Renal pelvis (tissue), 4 donors: Measurements from ENCODE around the gene ARHGAP10. TPM values are rescaled to one million over a fixed set of nuclear protein-coding genes. Genes with fewer than 3 reads are reported as not detected.

Experiments
- DNase-seq: peaks from one replicate; pipeline ENCODE4 v3.0.0-alpha.2; 2013
- polyA plus RNA-seq, 3 donors: library from polyadenylated mRNA; unstranded; fragments of 120-200 nt; gene quantifications; one replicate each; pipeline ENCODE4 v1.2.1, GENCODE V29; 2013; ENCODE audit not compliant: insufficient read length in 3 of 3

The ARHGAP10 gene
- polyA plus RNA-seq, 3 donors: 19.1 to 20.2 (median 20.1) TPM

DNA sequence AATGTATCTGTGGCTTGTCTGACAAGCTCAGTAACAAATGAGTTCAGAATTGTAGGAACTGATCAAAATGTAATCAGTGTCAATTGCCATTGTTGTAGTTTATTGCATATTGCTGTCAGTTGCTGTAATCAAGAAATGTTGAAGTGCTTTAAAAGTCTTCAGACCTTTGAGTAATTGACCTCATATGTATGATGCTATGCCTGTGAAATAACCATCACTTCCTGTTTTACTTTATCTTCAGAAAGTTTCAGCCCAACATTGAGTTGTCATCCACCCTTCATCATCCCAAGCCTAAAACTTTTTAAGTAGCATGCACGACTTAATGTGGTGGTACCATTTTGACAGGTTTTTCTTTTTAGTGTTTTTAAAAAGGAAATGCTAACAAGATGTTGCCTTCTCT is 212.4 kb downstream of the ARHGAP10 start:
- no peak for DNase-seq

DNA sequence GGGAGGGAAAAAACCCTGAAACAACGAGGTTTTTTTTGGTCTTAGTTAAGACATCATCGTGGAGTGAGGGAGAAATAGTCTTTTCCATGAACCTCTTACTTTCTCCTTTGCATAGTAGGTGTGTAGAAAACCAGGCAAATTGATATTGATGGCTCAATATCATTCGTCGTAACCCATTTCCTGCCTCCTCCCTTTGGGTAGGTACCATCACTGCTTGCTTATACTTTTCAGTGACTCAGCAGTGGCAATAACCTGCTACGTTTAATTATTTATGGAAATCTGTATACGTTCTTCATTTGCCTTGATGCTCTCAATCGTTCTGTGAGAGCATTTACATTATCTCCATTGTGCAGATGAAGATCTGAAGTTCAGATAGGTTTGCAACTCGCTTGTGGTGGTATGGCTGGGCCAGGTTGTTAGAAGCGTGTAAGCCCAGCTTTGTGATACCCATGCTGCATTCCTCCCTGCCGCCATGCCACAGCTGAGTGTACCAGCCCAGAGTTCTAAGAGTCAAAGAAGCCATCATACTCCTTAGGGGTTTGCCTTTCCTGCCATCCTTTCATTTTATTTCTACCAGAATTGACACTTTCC is 212.9 kb downstream of the ARHGAP10 start:
- DNase-seq: no peak

DNA sequence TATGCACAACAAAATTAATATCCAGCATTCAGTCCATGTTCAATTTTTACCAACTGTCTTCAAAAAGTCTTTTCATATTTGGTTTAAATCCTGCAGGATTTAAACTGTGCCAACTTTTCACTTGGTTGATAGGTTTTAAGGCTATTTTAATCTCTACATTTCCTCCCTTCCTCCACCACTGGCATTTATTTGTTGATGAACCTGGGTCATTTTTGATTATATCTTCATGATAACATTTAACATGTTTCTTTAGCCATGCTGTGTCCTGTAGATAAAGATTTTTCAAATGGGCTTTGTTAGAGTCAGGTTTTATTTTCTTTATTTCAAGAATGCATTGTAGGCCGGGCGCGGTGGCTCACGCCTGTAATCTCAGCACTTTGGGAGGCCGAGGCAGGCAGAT is 216.4 kb downstream of the ARHGAP10 start:
- DNase-seq: no peak

DNA sequence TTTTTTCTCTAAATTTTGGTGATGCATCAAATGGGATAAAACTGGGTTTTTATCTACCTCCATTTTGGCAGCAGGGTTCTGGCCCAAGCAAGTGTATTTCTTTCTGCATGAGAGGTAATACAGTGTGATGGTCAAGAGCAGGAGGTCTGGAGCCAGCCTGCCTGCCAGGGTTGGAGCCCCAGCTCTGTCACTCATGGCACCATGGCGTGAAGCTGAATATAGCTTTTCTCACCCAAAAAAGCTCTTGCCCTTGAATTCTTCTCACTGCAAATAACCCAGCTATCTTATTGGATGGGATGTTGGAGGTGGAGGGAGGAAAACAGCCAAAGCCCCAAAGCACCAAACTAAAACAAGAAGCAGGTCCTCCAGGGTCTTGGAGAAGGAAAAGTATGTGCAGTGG is 218.4 kb downstream of the ARHGAP10 start:
- no peak for DNase-seq

DNA sequence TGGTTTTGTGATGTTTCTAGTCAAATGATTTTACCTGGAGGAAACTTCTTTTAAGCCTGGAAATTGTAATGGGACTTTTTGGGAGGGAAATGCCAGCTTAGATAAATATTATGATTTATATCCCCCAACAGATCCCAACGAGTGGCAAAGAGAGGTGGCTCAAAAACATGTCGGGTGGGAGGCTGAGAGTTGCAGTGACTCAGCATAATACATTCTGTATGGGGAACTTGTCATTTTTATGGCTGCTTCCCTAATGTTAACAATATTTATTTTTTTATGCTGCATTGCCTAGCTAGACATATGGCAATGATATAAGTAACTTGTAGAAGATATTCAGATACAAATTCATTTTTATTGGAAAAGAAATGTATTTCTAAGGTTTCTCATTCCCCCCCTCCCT is 219.0 kb downstream of the ARHGAP10 start:
- DNase-seq: no peak

DNA sequence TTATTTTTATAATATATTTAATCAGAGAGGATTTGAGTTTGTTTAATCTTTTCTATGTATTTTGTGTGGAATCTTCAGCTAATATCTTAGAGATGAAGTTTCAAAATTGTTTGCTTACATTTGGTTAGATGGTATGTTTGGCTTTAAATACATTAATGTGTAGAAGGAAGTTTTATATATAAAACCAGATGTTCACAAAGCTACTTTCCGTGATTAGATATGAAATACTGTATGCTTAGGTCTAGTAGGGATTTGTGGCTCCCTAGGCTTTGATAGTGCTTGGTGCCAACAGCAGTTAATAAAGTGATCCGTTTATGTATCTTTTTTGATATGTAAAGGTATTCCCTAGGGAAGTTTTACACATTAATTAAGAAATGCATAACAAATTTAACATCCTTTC is 223.0 kb downstream of the ARHGAP10 start:
- DNase-seq: no peak

DNA sequence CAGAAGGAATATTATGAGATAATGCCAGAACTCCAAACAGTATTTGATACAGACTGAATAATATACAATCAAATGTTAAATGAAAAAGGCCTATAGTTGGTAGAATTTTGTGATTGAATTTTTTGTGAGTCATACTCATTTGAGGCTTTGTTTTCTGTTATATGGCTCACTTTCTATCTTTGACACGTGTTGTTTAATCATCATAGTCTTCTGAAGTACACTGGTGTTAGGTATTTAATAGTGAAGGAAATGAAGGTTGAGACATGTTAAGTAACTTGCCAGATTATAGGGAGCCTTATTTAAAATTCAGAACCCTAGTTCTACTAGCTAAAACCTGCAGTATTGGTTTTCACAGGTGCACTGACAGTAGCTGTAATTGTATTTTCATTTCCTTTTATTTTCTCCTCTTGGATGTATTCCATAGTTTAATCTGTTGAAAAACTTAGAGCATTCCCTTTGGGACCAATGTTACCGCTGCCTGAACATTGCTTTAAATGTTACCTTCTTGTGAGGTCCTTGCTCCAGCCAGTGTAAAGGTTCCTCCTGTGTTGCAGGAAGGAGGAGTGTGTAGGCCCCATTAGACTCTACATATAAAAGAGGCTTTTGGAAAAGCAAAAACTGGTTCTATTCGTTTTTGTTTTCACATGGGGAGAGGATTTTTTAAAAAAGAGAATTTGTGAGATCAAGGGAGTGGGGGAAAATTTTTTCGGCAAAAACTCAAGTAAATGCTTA is 224.1 kb downstream of the ARHGAP10 start:
- DNase-seq: no peak

DNA sequence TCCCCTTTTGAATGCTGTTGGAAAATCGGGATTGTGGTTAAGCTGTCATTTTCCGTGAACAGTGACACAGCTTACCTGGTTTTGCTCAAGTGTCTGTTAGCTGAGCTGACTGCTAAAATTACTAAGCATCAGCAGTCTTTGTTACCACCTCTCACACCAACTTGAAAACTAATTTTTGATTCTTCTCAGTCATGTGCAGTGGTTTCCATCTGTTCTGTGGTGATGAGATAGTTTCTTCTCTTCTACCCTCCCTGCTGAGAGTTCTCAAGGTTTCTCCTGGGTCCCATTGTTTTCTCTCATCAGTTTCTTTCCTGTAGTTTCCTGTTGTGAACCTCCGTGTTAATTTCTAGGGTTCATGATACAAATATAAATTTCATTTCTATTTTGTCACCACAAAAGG is 225.6 kb downstream of the ARHGAP10 start:
- DNase-seq: no peak

DNA sequence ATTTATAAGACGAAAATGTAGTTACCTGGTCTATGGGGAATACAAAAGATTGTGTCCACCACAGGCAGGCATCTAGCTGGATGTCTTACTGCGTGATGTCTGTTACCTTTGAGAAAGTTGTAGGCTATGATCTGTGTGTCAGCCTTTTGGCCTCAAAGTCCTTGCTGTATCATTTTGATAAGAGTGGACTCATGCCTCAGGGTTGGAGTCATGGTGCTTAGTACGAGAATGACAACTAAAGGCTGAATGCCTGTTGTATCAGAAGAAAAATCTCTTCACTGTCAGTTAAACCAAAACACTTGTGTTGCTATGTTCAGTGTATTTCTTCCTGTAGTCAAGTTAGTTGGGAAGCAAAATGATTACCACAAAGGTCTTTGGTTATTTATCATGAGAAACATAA is 226.2 kb downstream of the ARHGAP10 start:
- DNase-seq: no peak

DNA sequence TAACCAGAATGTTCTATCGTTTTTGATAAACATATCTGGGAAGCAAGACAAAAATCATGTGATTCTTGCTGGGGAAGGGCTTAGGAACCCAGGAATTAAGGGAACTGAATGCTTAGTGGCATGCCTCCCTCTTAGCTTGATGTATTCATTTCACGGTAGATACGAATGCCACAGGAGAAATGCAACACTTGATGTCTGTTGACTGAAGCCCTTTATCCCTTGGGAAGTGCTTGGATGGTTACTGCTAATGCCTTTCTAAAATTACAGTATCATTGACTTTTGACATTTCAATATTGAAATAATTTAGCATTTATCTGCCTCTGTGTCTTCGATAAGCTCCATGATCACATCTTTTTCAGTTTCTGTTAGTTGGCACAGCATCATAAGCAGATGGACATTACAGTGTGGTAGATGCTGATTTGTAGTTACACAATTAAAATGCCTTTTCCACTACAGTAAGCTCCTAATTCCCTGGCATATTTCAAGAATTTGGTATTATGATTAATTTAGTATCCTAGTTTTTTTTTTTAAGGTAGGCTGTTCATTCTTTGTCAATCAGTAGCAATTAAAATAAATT is 226.7 kb downstream of the ARHGAP10 start:
- no peak for DNase-seq

DNA sequence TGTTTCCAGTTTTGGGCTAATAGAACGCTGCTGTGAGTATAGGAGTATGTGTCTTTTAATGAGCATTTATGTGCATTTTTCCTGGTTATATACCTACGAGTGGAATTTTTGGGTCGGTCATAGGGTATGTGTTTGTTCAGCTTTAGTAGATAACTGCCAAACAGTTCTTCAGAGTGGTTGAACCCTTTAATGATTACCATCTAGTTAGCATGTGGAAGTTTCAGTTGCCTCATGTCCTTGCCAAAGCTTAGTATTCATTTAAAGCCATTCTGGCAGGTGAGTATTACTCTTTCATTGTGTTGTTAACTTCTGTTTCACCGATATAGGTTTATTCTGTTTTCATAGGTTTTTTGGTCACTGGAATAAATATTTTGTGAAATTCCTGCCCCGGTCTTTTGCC is 229.1 kb downstream of the ARHGAP10 start:
- DNase-seq: no peak

DNA sequence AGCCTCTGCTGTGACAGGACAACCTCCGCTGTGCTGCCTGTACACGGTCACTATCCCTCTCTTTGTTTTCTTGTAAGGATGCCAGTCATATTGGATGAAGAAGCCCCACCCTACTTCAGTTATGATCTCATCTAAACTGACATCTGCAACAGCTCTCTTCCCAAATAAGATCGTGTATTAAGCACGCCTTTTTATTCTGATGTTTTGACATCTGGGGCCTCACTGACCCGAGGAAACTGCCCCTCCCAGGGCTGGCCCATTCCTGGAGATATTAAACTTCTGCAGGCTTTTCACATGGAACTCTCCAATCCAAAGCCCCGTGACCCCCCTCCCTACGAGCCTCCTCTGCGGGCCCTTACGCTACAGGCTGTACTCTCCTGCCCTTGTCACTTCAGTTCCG is 232.0 kb downstream of the ARHGAP10 start:
- no peak for DNase-seq

DNA sequence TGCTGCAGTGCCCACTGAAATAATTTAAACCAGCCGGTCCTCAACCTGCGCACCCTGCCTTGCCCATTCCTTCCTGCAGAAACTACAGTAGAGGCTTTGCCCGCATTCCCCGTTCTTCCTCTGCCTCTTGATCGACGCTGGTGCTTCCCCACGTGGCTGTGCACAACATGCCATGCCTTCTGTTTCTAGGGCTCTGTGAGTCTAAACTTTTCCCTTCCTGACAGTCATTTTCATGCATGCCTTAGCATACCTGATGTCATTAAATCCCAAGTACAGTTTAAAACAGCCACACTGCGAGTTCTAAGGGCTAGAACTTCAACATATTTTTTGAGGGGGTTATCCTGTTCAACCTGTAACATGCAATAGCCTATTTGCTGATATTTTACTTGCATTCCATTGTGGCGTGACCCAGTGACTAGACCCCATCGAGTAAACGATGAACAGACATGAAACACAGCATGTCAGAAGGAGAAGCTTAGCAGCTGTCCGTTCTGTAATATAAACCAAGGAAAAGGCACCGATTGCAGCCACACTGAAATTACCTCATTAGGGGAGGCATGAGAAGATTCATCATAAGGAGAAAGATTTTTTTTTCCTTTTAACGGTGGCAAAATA is 232.5 kb downstream of the ARHGAP10 start:
- peak; percentile 59 for DNase-seq

DNA sequence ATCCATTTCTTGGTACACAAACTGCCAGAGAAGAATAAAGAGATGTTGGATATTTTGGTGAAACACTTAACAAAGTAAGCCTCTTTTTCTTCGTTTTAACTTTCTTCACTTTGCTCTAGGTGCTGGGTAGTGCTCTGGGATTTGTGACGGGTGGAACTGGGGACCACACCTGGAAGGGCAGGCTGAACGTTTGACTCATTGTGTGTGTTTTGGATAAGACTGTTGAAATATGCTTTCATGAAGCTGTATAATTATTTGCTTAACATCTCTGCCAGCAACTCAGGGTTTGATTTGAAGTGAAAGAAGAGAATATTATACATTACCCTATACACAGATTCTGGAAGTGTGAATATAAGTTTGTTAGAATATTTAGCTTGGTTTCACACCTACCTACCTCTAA is 233.2 kb downstream of the ARHGAP10 start:
- DNase-seq: no peak

DNA sequence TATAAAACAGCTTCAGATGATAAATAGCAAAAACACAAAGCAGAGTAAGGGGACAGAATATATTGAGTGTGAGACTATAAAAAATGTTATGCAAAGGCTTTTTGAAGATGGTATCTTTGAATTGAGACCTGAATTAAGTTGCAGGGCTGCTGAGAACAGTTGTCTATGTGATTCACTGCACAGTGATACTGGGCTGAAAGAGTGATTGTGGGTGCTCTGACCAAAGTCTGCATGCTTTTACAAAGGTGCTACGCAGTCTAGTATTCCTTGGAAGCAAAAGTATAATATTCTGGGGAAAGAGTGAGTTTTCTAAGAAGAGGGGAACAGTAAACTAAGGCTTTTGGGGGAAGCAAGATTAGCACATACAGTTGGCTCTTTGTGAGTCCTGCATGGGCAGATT is 234.0 kb downstream of the ARHGAP10 start:
- DNase-seq: no peak

DNA sequence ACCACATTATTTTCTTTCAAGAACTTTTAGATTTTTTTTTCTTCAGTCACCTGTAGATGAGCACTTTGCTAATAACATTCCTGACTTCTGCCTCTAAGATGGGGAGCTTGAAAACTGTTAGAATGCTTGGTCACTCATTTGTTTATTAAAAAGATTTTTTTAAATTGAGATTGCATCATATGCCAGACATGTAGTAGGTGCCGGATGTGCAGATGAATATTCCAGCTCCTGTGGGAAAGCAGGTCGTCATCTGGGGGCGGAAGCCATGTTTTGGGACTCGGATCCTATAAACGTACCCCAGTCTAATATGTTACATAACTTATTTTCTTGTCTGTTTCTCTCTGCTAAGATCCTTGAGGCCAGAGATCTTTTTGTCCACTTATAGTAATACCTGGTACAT is 236.8 kb downstream of the ARHGAP10 start:
- no peak for DNase-seq

DNA sequence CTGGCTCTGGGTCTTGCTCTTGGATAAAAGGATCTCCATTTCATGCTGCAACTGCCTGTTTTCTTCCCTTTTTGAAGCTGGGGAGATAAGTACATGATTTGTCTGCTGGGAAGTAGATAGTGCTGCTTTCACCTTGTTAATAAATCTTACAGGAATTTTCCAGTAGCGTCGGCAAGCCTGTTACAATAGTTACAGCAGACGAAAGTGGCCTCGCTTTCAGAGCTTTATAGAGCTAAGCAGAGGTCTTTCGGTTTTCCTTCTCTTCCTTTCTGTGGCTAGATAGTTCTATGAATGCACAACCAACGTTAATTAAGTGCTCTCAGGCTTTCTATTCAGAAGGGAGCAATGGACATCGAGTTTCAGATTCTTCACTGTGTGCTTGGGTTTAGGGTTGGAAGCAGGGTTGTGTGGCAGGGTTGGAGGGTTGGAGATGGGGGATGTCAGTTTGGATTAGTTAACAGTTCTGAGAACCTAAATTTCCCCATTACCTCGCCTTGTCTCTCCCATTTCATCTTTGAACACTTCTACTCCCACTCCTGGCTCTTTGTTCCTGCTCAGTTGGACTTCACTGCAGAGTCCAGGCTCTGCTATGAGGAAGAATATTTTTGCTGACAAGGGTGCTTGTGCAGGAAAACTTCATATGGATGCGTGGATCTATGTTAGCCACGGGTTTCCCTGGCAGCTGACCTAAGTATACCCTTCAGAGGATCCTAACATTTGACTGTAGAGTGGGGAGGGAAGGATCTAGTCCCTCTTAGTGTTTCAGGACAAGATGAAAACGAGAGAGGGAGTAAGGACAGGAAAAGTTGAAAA is 237.9 kb downstream of the ARHGAP10 start:
- DNase-seq: peak; percentile 54

DNA sequence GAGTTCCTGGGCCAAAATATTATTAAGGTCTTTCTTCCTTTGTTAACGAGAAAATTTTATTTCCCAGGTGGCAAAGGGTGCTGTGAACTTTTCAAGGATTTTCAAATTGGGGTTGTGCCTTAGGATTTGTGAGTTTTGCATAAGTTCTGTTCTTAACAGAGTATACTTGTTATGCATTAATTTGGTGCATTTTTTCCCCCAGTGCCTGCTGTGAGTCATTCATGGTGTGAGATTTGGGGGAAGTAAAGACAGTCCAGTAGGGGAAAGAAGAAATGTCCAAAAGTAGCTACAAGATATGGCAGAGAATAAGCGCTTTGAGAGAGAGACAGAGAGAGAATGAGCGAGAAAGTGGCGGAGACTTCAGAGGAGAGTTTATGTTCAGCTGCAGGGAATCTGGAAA is 239.2 kb downstream of the ARHGAP10 start:
- DNase-seq: no peak

DNA sequence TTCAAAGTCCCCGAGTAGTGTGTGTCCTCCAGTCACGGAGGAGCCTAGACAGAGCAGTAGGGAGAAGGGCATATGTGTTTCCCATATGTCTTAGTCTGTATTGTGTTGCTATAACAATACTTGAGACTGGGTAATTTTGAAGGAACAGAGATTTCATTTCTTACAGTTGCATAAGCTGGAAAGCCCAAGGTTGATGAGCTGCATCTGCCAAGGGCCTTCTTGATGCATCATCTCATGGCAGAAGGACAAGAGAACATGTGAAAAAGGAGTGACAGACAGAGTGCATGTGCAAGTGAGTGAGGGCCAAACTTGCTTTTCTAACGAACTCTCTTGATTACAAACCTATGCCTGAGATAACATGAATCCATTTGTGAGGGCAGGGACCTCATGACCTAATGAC is 243.4 kb downstream of the ARHGAP10 start:
- DNase-seq: no peak

DNA sequence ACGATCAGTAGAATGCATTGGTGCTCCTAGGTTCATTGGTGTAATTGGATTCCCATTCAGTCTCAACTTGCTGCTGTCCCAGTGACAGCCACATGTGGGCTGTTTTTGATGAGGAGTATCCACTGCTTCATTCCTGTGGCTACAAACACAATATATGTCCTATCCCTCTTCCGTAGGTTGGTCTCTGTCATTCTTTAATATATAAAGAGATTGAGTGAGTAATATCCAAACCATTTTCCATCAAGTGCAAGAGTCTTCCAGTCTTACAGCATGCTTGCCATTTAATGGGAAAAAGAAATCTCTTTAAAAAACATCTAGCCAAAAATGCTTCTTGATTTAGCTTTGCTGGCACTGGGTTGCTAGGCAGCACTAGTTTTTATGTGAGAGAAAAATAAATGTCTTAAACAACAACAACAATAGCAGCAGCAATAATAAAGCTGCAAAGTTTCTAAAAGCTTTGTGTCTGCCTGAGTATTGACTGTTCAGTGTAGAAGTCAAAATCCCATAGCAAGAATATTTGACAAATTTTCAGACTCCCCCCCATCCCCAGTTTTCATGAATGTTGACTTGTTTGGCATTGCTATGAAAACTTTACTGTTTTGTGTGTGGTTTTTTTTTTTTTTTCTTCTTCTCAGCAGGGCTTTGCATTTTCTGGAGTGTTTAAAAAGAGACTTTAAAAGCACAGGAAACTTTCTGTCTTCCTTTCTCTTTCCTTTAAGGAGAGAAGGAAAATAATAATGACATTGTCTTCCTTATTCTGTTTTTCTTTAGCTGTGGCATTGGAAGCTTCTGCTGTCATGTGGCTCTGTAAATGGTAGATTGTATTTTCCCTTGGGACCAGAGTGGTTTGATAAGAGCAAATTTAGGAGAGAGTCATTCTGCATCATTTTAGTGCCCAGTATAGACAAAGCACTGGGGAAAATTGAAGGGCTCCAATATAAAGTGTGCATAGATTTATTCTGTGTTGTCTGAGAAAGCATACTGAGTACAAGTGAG is 244.3 kb downstream of the ARHGAP10 start:
- no peak for DNase-seq

DNA sequence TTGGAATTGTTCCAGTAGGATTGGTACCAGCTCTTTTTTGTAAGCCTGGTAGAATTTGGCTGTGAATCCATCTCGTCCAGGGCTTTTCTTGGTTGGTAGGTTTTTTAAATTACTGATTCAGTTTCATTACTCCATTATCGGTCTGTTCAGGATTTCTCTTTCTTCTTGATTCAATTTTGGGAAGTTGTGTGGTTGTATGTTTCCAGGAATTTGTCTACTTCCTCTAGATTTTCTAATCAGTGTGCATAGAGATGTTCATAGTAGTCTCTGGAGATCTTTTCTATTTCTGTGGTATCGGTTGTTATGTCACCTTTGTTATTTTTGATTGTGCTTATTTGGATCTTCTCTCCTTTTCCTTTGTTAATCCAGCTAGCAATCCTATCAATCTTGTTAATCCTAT is 248.7 kb downstream of the ARHGAP10 start:
- DNase-seq: no peak
